Measurements from ENCODE around the gene GMEB2.
A peak's percentile ranks its signal among the peaks of the same experiment; 100 is the strongest.

Gene GMEB2

DNA sequence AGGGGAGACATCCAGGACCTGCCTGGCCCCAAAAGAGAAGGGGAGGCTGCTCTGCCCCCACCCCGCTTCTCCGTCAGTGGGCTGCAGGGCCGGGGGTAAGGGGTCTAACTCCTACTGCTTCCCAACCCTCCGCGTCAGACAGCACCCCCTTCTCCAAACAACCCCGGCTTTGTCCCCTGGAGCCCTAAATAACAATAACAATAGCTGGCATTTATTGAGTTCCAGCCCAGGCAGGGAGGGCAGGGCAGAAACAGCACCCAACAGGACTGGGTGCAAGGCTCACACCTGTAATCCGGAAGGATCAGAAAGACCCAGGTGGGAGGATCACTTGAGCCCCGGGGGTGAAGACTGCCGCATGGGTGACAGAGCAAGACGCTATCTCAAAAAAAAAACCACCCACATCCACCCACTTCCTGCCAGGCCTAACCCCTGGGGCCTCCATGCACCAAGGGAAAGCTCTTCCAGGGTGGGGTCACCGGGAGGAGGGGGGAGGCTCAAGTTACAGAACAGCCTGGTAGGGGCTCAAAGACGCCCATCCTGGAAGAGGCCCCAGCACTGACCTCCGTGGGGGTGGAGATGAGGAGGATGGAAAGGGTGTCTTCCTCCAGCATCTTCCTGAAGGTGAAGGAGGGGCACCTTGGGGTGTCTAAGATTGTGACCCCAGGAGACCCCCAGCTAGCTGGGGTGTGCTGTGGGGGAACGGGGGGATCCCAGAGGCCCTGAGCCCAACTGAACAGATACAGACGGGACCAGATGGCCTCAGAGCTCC is 74.2 kb downstream of the GMEB2 start:
- TF ChIP-seq, protein P1, sequence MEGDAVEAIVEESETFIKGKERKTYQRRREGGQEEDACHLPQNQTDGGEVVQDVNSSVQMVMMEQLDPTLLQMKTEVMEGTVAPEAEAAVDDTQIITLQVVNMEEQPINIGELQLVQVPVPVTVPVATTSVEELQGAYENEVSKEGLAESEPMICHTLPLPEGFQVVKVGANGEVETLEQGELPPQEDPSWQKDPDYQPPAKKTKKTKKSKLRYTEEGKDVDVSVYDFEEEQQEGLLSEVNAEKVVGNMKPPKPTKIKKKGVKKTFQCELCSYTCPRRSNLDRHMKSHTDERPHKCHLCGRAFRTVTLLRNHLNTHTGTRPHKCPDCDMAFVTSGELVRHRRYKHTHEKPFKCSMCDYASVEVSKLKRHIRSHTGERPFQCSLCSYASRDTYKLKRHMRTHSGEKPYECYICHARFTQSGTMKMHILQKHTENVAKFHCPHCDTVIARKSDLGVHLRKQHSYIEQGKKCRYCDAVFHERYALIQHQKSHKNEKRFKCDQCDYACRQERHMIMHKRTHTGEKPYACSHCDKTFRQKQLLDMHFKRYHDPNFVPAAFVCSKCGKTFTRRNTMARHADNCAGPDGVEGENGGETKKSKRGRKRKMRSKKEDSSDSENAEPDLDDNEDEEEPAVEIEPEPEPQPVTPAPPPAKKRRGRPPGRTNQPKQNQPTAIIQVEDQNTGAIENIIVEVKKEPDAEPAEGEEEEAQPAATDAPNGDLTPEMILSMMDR (IDR thresholded peaks at IDR 0.05; ENCODE audit: insufficient read depth, low read depth, low read length, missing control alignments): no peak
- peak; percentile 42 for DNase-seq (ENCODE audit: low read depth)
- H3K4me3 ChIP-seq (ENCODE audit: low read length): no peak overlapping the region

- DNase-seq (ENCODE audit: low read depth): no peak
- no peak overlapping the region for H3K4me3 ChIP-seq (ENCODE audit: low read length)
- TF ChIP-seq, protein P1 (IDR thresholded peaks at IDR 0.05; ENCODE audit: insufficient read depth, low read depth, low read length, missing control alignments): no peak
These were observed 75.8 kb downstream of the GMEB2 start for GRCh38 chr20:63551068-63551467.

GRCh38 chr20:63549679-63550282 is 77.1 kb downstream of the GMEB2 start:
- DNase-seq (ENCODE audit: low read depth): no peak
- no peak overlapping the region for H3K4me3 ChIP-seq (ENCODE audit: low read length)
- TF ChIP-seq, protein P1 (IDR thresholded peaks at IDR 0.05; ENCODE audit: insufficient read depth, low read depth, low read length, missing control alignments): no peak

DNA sequence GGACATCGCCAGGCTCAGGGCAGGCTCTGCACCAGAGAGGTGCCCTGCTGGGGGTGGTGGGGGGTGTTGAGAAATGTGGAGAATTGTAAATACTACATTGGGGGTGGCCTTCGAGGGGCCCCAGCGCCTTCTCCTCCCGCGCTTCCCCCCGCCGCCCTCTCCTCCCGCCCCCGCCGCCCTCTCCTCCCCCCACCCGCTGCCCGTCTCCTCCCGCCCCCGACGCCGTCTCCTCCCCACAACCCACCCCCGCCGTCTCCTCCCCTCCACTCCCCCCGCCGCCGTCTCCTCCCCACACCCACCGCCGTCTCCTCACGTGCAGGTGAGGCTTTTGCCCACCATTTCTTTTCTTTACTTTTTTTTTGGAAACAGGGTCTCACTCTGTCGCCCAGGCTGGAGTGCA is 77.9 kb downstream of the GMEB2 start:
- H3K4me3 ChIP-seq (ENCODE audit: low read length): no peak overlapping the region
- DNase-seq (ENCODE audit: low read depth): no peak
- TF ChIP-seq, protein P1 (IDR thresholded peaks at IDR 0.05; ENCODE audit: insufficient read depth, low read depth, low read length, missing control alignments): no peak

GRCh38 chr20:63548542-63548941 is 78.4 kb downstream of the GMEB2 start:
- DNase-seq (ENCODE audit: low read depth): no peak
- TF ChIP-seq, protein P1 (IDR thresholded peaks at IDR 0.05; ENCODE audit: insufficient read depth, low read depth, low read length, missing control alignments): no peak
- H3K4me3 ChIP-seq (ENCODE audit: low read length): no peak overlapping the region

DNA sequence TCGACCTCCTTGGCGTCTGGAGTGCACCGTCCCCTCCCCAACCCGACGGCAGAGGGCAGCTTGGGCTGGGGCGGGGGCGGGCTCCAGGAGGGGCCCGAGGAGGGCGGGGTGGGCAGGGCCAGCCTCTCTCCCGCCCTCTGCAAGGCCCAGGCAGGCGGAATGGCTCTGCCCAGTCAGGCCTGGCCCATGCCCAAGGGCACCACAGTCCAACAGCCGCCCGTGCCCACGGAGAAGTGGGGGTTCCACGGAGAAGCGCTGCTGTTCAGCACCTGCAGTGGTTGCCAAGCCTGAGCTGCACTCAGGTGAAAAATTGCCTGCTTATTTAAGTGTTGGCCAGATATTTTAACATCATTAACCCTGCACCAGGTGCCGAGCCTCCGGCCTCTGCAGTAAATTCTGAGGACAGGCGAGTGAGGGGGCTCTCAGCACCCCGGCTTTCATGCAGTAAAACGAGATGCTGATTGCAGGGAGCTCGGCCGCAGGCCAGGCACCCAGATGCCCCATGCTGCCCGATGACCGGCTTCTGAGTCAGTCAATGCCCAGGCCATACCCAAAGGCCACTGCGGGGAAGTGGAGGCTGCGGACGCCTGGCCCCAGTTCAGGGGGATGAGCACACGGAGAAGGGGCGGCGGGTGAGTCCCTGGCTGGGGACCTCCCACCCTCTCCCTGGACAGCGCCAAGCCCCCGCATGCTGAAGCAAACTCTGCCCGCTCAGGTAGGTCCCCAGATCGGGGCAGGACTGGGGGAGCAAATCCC is 79.0 kb downstream of the GMEB2 start, which contains the start of gene SRMS:
TSS of gene SRMS (minus strand) at position 25 of the 756 bp plus-strand sequence. CDS start 286 bp downstream, outside the sequence.
- no peak within 1 kb of the TSS for H3K4me3 ChIP-seq (ENCODE audit: low read length)
- TF ChIP-seq, protein P1 (IDR thresholded peaks at IDR 0.05; ENCODE audit: insufficient read depth, low read depth, low read length, missing control alignments): no peak
- no peak for DNase-seq (ENCODE audit: low read depth)
